Measurements from ENCODE around the gene CAMK1.
A peak's percentile ranks its signal among the peaks of the same experiment; 100 is the strongest.

CAMK1 gene

DNA sequence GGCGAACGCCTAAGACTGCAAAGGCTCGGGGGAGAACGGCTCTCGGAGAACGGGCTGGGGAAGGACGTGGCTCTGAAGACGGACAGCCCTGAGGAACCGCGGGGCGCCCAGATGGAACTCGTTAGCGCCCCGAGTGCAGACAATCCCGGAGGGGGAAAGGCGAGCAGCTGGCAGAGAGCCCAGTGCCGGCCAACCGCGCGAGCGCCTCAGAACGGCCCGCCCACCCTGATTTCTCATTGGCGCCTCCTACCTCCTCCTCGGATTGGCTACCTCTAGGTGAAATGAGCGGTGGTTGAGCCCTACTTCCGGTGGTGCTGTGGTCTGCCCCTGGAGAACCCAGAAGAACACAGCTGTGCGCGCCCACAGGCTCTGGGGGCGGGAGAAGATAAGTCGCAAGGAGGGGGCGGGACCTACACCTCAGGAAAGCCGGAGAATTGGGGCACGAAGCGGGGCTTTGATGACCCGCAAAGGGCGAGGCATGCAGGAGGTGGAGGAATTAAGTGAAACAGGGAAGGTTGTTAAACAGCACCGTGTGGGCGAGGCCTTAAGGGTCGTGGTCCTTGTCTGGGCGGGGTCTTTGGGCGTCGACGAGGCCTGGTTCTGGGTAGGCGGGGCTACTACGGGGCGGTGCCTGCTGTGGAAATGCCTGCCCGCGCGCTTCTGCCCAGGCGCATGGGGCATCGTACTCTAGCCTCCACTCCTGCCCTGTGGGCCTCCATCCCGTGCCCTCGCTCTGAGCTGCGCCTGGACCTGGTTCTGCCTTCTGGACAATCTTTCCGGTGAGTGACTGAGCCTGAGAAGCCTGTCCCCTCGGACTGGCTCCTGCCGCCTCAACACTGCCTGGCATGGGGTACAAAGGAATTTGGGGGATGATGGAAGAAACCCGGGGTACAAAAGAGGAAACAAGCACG is 19.8 kb downstream of the CAMK1 start, which contains the start of gene OGG1:
TSS of gene OGG1 (plus strand) at position 308 of the 911 bp plus-strand sequence. CDS start at position 643, 335 bp downstream.
- TF ChIP-seq, protein P1, sequence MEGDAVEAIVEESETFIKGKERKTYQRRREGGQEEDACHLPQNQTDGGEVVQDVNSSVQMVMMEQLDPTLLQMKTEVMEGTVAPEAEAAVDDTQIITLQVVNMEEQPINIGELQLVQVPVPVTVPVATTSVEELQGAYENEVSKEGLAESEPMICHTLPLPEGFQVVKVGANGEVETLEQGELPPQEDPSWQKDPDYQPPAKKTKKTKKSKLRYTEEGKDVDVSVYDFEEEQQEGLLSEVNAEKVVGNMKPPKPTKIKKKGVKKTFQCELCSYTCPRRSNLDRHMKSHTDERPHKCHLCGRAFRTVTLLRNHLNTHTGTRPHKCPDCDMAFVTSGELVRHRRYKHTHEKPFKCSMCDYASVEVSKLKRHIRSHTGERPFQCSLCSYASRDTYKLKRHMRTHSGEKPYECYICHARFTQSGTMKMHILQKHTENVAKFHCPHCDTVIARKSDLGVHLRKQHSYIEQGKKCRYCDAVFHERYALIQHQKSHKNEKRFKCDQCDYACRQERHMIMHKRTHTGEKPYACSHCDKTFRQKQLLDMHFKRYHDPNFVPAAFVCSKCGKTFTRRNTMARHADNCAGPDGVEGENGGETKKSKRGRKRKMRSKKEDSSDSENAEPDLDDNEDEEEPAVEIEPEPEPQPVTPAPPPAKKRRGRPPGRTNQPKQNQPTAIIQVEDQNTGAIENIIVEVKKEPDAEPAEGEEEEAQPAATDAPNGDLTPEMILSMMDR (IDR thresholded peaks at IDR 0.05; ENCODE audit: borderline replicate concordance, insufficient read depth, low read depth, low read length), result no peak
- H3K4me3 ChIP-seq (ENCODE audit: low read depth, low read length), result peak within 1 kb of the TSS; percentile 90

DNA sequence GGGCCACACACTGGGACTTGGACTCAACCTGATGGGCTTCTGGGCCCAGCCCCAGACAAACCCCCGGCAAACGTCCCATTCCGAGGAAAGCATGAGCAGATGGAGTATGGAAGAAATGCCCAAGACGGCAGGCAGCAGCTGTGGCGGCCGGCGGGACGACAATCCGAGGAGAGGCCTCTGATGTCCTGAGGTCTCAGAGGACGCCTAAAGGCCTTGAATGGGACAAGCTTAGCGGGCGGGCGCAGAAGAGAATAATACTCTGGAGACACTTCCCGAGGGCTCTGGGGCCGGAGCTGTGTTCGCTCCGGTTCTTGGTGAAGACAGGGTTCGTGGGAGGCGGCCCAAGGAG is 20.5 kb downstream of the CAMK1 start:
- TF ChIP-seq, protein P1 (IDR thresholded peaks at IDR 0.05; ENCODE audit: borderline replicate concordance, insufficient read depth, low read depth, low read length), result no peak
- peak overlapping the region; percentile 51 for H3K4me3 ChIP-seq (ENCODE audit: low read depth, low read length)

DNA sequence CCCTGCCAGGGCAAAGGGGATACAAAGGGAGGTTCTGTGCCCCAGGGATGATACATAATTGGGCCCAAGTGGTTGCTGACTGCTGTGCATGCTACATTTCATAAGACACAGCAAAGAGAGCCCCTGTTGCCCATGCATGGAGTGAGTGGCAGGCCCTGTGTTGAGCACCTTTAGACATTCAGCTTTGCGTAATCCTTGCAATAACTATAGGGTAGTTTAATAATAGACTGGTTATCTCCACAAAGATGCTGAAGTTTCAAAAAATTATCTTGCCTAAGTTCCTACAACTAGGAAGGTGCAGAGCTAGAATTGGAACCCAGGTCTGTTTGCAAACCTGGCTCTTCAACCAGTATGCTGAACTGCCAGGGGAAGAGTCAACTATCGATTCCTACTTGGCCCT is 21.7 kb downstream of the CAMK1 start:
- no peak overlapping the region for H3K4me3 ChIP-seq (ENCODE audit: low read depth, low read length)
- TF ChIP-seq, protein P1 (IDR thresholded peaks at IDR 0.05; ENCODE audit: borderline replicate concordance, insufficient read depth, low read depth, low read length), result no peak

DNA sequence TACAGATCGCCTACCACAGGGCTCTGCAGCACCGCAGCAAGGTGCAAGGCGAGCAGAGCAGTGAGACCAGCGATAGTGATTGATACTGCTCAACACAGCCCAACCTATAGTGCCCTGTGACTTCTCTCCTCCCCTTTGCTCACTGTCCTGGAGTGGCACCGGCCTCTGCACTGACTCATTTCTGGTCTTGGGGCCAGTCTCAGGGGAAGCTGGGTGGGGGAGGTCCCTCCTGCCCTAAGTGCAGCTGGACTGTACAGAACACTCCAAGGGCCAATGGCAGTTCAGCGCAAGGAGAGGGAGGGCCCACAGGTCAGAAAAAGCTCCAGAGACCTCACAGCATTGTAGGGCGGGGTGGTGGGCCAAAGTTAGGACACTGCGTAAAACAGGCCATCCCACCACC is 22.5 kb downstream of the CAMK1 start:
- TF ChIP-seq, protein P1 (IDR thresholded peaks at IDR 0.05; ENCODE audit: borderline replicate concordance, insufficient read depth, low read depth, low read length), result no peak
- no peak overlapping the region for H3K4me3 ChIP-seq (ENCODE audit: low read depth, low read length)

DNA sequence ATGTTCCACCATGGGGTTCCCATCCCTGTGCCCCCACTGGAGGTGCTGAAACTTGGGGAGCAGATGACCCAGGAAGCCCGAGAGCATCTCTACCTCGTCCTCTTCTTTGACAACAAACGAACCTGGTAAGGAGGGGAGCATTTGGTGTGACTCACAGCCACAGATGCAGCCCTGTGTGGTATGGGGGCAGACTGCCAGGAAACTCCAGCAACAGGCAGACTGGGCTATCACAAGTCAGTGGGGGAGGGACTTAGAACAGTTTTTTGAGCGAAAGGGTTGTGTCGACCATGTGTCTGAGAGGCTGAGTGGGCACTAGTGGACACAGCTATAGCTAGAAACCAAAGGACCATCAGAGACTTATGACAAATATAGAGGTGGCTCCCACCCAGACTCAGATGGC is 23.4 kb downstream of the CAMK1 start:
- TF ChIP-seq, protein P1 (IDR thresholded peaks at IDR 0.05; ENCODE audit: borderline replicate concordance, insufficient read depth, low read depth, low read length), result no peak
- no peak overlapping the region for H3K4me3 ChIP-seq (ENCODE audit: low read depth, low read length)

DNA sequence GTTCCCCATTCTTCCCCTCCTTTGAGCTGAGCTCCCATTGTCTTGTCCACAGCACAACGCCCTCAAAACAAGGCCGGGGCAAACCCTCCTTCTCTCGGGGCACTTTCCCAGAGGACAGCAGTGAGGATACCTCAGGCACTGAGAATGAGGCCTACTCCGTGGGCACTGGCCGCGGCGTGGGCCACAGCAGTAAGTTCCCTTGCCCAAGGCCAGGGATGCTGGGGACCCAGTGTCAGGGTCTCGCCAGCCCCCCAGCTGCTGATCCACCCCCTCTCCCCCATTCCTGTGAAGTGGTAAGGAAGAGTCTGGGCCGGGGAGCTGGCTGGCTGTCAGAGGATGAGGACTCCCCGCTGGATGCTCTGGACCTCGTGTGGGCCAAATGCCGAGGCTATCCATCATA is 24.2 kb downstream of the CAMK1 start:
- no peak overlapping the region for H3K4me3 ChIP-seq (ENCODE audit: low read depth, low read length)
- TF ChIP-seq, protein P1 (IDR thresholded peaks at IDR 0.05; ENCODE audit: borderline replicate concordance, insufficient read depth, low read depth, low read length), result no peak

DNA sequence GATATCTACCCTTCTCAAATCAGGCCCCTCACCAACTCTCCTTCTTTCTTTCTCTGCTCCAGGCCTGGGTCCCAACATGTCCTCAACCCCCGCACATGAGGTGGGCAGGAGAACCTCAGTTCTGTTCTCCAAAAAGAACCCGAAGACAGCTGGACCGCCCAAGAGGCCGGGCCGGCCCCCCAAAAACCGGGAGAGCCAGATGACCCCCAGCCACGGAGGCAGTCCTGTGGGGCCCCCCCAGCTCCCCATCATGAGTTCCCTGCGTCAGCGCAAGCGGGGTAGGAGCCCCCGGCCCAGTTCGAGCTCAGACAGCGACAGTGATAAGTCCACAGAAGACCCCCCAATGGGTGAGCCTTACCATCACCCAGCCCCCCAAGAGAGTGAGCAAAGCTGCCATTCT is 25.6 kb downstream of the CAMK1 start:
- TF ChIP-seq, protein P1 (IDR thresholded peaks at IDR 0.05; ENCODE audit: borderline replicate concordance, insufficient read depth, low read depth, low read length), result no peak
- no peak overlapping the region for H3K4me3 ChIP-seq (ENCODE audit: low read depth, low read length)

Data from GM12875 (cell line).